NCI-H146 treated with DMSO at 0.1 percent for 48 hours (cell line): Measurements from ENCODE around the gene SLC39A9.
"Not testable (repeated sequence)": the region's sequence is repeated elsewhere in the genome, so short reads cannot be mapped to it uniquely, and the experiment has no call there.

ENCODE experiments used
- DNase-seq: peaks from one replicate; lab custom pipeline; 2025; ENCODE audit not compliant: unreplicated experiment; lab: John Stamatoyannopoulos, UW

SLC39A9 gene

DNA sequence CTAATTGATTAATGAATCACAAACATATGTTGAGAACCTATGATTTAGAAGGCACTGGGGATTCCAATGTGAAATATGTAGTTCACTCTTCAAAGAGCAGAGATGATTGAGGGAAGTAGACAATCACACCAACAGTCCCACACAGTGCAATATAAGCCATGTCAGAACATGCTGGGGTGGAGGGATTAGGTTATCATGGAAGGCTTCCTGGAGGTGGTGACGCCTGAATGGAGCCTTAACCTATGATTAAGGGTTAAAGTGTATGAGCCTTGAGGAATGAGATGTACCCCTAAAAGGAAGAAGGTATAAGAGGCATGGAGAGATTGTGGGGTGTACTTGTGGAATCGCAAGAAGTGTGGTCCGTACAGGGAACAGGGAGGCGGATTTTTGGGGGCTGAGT lies 31.7 kb upstream of the SLC39A9 start:
- DNase-seq = no peak

DNA sequence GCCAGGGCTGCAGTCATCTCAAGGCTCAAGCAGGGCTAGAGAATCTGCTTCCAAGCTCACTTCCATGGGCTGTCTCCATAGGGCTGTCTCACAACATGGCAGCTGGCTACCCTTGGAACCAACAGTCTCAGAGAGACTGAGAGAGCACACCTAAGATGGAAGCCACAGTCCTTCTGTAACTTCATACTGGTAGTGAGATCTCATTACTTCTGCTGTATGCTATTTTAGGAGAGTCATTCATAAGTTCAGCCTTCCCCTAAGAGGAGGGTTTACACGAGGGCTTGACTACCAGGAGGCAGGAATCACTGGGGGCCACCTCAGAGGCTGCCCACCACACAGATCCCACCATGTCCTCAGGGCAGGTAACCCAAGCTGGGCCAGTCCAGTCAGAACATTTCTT lies 30.1 kb upstream of the SLC39A9 start:
- DNase-seq = no peak

DNA sequence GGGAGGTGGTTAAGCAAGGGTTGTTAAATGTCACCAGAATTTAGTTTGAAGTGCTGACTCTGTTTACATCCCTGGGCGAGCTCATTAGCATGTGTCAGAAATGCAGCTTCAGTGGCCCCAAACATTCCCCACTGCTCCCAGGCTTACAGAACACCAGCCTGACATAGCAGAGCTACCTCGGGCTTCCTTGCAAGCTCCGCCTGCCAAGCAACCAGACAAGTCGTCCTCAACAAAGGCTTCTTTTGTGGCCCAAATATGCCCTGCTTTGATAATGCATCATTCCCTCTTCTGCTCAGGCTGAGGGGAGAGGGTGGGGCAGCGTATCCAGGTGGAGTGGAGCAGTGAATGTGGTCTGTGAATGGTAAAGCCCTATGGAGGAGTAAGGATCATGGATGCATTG lies 28.4 kb upstream of the SLC39A9 start:
- DNase-seq = no peak

DNA sequence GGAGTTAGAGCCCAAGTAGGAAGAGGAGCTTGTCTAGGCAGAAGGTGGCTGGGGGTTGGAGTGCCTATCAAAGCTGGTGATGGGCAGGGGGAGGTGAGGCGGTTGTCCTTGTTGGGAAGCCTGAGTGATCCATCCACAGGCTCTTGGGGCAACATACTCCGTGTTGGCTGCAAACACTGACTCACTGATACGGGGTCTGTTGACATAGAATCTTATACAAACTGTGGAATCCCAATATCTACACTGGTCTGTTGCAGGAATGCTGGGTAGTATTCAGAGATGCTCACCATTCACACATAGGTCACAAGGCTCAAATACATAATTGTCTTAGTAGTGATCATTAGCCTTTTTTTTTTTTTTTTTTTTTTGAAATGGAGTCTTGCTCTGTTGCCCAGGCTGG lies 26.3 kb upstream of the SLC39A9 start:
- no peak for DNase-seq

DNA sequence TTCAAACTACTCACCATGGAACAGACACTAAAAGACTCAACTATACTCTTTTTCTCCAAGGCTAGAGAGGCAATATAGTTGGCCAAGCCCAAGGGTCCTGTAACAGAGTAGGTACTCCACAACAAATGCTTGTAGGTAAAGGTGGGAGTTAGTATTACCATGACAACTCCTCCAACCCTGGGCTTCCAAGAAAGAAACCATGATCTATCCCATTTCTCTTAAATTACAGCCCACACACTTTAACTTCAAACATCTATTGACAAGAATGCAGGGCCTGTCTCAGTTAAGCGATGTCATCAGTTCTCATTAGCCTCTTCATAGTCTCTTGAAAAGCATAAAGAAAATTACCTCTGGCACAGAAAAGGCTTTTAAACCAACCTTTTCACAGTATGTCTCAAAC lies 25.4 kb upstream of the SLC39A9 start:
- DNase-seq = no peak

DNA sequence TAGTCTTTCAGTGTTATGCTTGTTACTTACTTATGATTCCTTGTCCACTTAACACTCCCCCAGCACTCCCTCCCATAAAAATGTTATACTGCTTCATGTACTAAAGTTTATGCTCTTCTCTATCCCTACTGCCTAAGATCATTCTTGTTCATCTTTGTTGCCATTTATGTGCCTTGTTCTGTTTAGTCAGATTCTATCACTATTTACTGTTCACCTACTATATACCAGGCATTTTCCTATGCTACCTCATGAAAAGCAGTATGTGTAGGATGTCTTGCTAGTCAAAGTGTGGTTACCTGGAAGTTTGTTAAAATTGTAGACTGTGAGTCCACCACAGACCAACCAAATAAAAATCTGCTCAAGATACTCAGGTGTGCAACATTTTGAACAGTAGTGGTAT lies 24.3 kb upstream of the SLC39A9 start:
- DNase-seq = no peak

DNA sequence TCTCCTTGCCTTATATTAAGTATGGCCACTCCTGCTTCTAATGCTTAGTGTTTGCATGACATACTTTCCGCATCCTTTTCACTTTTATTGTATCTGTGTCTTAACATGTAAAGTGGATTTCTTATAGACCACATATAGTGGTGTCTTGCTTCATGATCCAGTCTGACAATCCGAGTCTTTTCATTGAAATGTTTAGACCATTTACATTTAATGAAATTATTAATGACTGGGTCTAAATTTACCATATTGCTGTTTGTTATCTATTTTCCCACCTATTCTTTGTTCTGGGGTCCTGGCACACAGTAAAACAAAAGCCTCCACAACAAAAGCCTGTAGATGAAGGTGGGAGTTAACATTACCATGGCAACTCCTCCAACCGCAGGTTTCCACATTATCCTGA lies 23.3 kb upstream of the SLC39A9 start:
- no peak for DNase-seq

DNA sequence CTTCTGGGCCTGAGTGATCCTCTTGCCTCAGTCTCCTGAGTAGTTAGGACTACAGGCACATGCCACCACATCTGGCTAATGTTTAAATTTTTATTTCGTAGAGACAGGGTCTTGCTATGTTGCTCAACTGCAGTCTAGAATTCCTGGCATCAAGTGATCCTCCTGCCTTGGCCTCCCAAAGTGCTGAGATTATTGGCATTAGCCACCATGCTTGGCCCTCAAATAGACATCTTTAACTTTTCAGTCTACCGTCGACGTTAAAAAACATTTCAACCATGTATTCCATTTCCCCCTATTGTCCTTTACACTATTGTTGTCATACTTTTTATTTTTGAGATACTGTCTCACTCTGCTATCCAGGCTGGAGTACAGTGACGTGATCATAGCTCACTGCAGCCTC lies 22.8 kb upstream of the SLC39A9 start:
- DNase-seq = no peak

DNA sequence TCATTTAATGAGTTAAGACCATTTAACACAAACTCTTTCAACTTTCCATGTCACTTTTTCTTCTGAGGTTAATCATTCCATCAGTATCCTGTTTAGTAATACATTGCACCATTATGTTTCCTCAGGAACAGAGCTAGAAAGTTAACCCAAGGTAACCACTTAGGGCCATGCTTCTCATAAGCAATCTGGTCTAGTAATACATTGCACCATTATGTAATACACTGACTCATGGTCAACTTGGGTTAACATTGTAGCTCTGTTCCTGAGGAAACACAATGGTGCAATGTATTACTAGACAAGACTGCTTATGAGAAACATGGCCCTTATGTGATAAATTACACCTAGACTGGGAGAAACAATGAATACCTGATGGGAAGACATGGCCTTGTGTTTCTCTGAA lies 22.1 kb upstream of the SLC39A9 start:
- no peak for DNase-seq

DNA sequence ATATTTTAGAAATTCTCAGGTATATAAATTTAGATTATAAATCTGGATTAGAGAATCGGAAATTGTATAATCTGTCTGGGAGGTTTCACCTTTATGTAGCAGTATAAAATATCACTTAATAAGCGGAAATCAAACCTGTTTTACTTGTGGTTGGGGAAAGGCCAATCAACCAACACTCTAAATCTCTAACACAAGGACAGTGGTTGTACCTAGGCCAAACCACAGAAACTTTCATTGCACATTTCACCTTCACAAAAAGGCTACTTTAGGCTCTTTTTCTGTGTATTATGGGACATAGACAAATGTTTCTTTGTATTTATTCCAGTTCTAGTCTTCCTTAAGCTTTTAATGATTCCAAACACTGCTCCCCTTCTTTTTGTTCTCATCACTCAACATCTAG lies 20.2 kb upstream of the SLC39A9 start:
- no peak for DNase-seq

DNA sequence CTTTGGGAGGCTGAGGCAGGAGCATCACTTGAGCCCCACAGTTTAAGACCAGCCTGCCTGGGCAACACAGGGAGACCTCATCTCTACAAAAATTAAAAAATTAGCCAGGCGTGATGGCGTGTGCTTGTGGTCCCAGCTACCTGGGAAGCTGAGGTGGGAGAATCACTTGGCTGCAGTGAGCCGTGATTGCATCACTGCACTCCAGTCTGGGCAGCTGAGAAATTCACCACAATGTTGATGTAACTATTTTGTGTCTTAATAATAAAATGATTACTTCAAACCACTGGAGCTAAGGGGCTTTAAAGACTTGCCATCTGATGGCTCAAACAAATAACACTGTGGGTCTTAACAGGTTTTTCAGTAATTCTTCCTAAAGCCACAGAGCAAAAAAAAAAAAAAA lies 11.2 kb upstream of the SLC39A9 start:
- no peak for DNase-seq

DNA sequence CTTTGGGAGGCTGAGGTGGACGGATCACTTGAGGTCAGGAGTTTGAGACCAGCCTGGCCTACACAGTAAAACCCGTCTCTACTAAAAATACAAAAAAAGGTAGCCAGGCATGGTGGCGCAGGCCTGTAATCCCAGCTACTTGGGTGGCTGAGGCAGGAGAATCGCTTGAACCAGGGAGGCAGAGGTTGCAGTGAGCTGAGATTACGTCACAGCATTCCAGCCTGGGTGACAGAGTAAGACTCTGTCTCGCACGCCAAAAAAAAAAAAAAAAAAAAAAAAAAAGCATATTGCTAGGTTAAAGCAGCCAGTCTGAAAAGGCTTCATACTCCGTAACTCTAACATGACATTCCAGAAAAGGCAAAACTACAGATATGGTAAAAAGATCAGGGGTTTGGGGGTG lies 7.1 kb upstream of the SLC39A9 start:
- DNase-seq = not testable (repeated sequence)

DNA sequence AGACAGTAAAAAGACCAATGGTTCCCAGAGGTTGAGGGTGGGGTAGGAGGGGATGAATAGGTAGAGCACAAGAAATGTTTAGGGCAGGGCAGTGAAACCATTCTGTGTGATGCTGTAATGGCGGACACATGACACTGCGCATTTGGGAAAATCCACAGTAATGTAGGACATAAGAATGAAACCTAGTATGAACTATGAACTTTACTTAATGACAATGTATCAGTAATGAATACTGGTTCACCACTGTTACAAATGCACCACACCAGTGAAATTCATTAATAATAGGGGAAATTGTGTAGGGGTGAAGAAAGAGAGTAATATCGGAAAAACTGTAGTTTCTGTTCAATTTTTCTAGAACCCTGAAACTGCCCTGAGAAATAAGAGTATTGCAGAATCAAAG lies 6.0 kb upstream of the SLC39A9 start:
- no peak for DNase-seq

DNA sequence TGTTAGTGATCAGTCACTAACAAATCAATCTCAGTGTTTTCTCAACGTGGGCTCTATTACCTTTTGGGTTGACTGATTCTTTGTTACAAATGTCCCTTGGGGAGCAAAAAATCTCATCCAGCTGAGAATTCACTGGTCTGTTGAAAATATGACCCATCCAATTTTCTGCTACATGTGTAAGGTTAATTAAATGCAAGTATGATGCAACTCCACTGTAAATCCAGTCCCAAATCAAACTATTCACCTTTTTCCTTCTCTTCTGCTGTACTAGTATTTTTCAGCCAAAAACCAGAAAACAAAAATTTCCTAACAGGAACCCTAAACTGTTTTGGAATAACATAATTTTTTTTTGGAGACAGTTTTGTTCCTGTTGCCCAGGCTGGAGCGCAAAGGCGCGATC lies 2.6 kb upstream of the SLC39A9 start:
- DNase-seq = no peak

DNA sequence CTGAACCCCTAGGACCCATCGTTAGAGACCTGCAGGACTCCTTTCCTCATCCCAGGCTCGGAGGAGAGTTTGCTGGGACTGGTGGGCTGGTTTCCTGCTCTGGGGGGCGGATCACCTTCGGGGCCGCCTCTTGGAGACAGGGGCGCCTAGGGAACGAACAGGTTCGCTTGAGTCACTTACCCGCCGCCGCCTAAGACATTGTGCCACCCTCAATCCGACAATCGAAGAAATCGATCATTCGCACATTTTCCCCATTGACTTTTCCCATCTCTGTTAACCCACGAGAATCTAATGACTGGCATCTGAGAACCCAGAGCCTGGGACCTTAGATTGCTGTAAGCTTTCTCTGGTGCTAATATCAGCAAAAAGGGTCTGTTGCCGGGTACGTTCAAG lies 322 bp downstream of the SLC39A9 start:
- DNase-seq = no peak

DNA sequence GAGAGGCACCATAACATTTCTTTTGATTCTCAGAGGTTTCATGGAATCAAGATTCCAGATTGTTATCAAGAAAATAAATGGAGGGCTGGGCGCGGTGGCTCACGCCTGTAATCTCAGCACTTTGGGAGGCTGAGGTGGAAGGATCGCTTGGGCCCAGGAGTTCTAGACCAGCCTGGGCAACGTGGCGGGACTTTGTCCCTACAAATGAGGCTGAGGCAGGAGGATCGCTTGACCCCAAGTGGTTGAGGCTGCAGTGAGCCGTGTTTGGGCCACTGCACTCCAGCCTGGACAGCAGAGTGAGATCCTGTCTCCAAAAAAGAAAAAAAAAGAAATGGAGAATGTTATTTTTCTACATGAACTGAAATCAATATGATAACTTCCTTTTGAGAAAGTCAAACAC lies 1.3 kb downstream of the SLC39A9 start:
- no peak for DNase-seq

DNA sequence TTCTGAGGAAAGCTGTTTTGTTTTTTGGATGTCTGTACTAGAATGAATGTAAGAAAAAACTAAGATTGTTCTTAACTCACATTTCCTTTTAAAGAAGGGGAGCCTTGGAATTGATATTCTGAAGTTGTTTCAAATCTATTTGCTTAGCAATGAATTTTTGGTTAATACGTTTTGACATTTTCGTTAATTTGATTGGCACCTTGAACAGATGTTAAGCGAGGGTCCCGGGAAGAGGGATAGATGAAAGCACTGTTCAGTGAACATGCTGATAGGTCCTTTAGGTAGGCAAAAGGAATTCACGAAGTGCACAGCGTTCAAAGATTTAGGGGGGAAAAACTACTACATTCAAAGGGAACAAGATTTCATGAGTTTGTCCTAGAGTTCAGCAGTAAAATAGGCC lies 1.7 kb downstream of the SLC39A9 start:
- no peak for DNase-seq

DNA sequence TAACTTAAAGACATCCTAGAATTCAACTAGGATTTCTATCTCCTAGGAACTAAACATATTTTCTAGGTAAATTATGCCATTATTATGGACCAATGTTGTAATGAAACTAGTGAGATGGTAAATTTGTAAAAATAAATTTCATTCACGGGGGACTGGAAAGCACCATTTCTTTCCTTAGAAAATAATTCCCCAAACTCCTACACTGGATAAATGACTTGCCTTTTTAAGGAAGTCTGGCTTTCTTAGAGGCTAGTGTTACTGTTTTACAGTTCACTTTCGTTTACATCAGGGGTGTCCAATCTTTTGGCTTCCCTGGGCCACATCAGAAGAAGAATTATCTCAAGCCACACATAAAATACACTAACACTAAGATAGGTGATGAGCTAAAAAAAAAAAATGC lies 3.3 kb downstream of the SLC39A9 start:
- DNase-seq = no peak

DNA sequence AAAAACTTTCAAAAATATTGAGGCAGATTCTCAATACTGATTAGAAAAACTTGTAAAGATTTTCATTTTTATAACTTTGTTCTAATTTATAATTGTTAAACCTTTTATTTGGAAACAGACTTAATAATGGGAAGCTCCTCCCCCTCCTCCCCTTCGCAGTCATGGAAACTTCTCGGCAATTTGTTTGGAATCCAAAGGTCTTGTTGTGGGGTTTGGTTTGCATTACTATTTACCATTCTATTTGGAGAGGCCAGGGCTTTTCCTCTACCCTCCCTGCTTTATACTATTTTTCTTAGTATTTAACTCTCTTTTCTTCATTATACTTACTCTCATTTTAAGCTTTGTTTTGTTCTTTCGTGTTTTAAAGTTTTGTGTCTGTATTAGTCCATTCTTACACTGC lies 6.0 kb downstream of the SLC39A9 start:
- DNase-seq = no peak

DNA sequence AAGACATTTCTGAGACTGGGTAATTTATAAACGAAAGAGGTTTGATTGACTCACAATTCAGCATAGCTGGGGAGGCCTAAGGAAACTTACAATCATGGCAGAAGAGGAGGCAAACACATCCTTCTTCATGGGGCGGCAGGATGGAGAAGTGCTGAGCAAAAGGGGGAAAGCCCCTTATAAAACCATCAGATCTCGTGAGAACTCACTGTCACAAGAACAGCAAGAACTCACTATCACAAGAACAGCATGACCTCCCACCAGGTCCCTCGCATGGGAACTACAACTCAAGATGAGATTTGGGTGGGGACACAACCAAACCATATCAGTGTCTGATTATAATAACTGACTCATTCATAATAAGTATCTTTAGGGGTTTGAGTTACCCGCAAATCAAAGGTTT lies 6.4 kb downstream of the SLC39A9 start:
- DNase-seq = no peak

DNA sequence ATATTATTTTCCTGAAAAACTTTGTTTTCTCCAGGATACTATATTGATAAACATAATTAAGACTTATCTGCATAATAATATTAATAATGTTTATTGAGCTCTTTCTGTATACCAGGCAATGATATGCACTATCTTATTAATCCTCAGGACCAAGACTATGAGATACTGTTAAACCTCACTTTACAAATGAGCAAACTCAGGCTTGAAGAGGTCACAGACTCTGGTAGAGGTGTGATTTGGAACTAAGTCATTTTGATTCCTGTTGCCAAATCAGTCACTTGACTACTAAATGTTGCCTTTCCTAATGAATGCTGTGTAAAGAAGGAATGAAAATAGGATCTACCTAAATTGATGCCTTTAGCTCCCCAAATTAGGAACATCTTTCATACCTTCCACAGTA lies 7.3 kb downstream of the SLC39A9 start:
- no peak for DNase-seq

DNA sequence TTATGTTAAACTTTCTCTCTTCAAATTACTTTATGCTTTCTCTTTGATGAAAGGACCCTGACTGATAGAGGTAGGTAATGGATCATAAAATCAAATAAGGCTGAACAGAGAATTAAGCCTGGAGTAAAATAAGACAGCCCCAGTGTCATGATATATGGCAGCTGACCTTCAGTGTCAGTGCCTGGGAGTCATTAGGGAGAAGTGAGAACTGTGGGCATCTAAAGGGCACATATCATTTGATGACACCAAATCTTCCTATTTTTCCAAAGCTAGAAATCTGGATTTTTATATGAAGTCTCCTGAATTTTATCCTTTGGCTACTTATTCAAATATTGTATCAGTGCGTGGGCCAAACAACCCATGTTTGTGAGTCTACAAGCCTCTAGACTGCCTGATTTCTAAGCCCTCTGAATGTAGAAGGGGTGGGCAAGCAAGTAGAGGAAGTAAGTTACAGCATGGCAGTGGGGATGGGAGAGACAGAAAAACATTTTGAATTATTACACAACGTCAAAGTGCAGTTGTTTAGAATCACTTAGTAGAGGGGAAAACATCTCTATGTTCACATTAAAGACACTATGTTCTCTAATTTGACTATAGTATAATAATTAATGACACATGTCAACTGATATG lies 10.0 kb downstream of the SLC39A9 start:
- no peak for DNase-seq

DNA sequence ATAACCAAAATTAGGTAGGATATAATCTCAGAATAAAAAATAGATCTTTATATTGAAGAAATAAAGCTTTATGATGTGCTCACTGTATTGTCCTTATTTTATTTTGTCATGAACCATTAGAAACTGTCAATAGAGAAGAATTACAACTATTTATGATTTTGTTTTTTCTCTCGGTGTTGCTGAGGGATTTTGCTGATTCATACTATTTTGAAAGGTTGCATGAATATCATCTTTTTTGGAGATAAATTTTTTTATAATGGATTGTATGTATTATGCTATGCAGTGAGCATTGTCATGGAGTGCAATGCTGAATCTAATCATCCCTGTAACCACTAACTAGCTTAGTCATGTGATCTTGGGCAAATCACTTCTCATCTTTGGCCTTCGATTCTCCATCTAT lies 15.0 kb downstream of the SLC39A9 start:
- no peak for DNase-seq

DNA sequence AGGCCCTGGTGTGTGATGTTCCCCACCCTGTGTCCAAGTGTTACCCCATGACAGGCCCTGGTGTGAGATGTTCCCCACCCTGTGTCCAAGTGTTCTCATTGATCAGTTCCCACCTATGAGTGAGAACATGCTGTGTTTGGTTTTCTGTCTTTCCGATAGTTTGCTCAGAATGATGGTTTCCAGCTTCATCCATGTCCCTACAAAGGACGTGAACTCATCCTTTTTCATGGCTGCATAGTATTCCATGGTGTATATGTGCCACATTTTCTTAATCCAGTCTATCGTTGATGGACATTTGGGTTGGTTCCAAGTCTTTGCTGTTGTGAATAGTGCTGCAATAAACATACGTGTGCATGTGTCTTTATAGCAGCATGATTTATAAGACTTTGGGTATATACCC lies 17.6 kb downstream of the SLC39A9 start:
- DNase-seq = not testable (repeated sequence)
